ENCODE data around the gene ASXL3. TPM values are rescaled to one million over a fixed set of nuclear protein-coding genes. Genes with fewer than 3 reads are reported as not detected.

ASXL3 gene
- total RNA-seq, 6 experiments from 2014 or later = 0.12 to 4.0 (median 1.3) TPM

DNA sequence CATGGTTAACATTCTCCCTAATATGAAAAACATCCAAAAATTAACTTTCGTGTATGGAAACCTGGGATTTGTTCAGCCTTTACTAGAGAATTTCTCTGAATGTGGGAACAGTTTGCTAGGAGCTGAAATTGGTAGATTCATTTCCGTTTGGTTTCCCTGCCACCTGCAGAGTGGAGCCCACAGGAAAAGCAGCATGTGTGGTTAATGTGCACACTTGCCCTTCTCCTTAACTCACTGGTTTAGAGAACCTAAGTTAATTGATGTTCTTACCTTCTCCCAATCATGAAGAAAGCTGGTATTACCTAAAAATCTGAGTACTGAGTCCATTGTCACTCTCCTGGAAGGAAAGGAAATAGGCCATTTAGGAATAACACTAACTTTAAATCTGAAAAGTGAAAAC lies 37.6 kb upstream of the ASXL3 start:
- DNase-seq (no peak), ATAC-seq (no peak)
- no peaks in the 10 kb centered on the region for H3K4me1 ChIP-seq
- WGBS (ENCODE audit: insufficient coverage, low coverage, low lambda C conversion rate, missing lambda C conversion rate) = 53% methylated on average over 2 of the region's 2 CpGs
- intact Hi-C loops (cut with DNase I) = no loop called here
- no peaks in the 10 kb centered on the region for H3K36me3 ChIP-seq
- no peak overlapping the region for H3K4me3 ChIP-seq
- H3K27ac ChIP-seq = no peak overlapping the region
- H3K27me3 ChIP-seq = no peaks in the 10 kb centered on the region
- H3K9me3 ChIP-seq = no peaks in the 10 kb centered on the region
- TF ChIP-seq POLR2A (IDR thresholded peaks at IDR 0.05) = no peak
- TF ChIP-seq, protein P1, sequence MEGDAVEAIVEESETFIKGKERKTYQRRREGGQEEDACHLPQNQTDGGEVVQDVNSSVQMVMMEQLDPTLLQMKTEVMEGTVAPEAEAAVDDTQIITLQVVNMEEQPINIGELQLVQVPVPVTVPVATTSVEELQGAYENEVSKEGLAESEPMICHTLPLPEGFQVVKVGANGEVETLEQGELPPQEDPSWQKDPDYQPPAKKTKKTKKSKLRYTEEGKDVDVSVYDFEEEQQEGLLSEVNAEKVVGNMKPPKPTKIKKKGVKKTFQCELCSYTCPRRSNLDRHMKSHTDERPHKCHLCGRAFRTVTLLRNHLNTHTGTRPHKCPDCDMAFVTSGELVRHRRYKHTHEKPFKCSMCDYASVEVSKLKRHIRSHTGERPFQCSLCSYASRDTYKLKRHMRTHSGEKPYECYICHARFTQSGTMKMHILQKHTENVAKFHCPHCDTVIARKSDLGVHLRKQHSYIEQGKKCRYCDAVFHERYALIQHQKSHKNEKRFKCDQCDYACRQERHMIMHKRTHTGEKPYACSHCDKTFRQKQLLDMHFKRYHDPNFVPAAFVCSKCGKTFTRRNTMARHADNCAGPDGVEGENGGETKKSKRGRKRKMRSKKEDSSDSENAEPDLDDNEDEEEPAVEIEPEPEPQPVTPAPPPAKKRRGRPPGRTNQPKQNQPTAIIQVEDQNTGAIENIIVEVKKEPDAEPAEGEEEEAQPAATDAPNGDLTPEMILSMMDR (IDR thresholded peaks at IDR 0.05) = no peak

DNA sequence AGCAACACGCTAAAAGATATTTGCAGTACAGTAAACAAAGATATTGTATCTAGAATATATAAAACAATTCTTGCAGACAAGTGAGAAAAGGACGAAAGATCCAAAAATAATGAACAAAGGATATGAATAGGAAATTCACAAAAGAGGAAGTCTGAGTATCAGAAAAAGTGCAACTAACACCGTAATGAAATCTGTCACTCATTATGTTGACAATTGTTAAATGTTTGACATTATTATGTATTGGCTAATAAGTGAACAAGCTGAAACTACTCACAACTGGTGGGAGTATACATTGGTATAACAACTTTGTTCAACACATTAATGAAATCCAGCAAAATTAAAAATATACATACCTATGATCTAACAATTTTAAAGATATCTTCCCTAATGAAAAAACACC lies 36.7 kb upstream of the ASXL3 start:
- H3K27ac ChIP-seq = no peak overlapping the region
- H3K4me1 ChIP-seq = no peaks in the 10 kb centered on the region
- H3K9me3 ChIP-seq = no peaks in the 10 kb centered on the region
- no peak for ATAC-seq
- no peaks in the 10 kb centered on the region for H3K27me3 ChIP-seq
- H3K4me3 ChIP-seq = no peak overlapping the region
- intact Hi-C loops (cut with DNase I) = no loop called here
- no peaks in the 10 kb centered on the region for H3K36me3 ChIP-seq
- TF ChIP-seq, protein P1 (IDR thresholded peaks at IDR 0.05) = no peak
- TF ChIP-seq POLR2A (IDR thresholded peaks at IDR 0.05) = no peak
- no peak for DNase-seq
- WGBS (ENCODE audit: insufficient coverage, low coverage, low lambda C conversion rate, missing lambda C conversion rate) = 41% methylated on average over 3 of the region's 3 CpGs

DNA sequence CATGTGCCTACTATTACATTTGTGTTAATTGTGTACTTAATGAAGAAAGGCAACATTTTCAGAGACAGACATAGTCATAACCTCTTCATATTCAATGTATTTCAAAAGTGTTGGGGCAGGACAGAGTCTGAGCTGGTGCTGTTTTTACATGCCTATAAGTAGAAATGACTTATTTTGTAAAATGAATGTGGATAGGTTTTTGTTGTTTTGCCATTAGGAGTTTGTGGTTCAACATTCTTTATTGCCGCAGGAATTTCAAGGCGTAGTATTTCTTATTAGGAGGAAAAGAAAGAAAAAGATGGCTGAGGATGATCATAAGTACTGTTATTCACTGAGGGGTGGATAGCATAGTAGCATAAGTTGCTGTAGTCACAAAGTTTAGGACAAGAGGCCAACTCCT lies 21.2 kb upstream of the ASXL3 start:
- no peaks in the 10 kb centered on the region for H3K36me3 ChIP-seq
- H3K27ac ChIP-seq = no peak overlapping the region
- no peaks in the 10 kb centered on the region for H3K4me1 ChIP-seq
- DNase-seq (no peak), ATAC-seq (no peak)
- no peak overlapping the region for H3K4me3 ChIP-seq
- no peaks in the 10 kb centered on the region for H3K27me3 ChIP-seq
- WGBS (ENCODE audit: insufficient coverage, low coverage, low lambda C conversion rate, missing lambda C conversion rate) = 89% methylated on average over 2 of the region's 2 CpGs
- TF ChIP-seq POLR2A (IDR thresholded peaks at IDR 0.05) = no peak
- TF ChIP-seq, protein P1 (IDR thresholded peaks at IDR 0.05) = no peak
- intact Hi-C loops (cut with DNase I) = no loop called here
- H3K9me3 ChIP-seq = no peaks in the 10 kb centered on the region

DNA sequence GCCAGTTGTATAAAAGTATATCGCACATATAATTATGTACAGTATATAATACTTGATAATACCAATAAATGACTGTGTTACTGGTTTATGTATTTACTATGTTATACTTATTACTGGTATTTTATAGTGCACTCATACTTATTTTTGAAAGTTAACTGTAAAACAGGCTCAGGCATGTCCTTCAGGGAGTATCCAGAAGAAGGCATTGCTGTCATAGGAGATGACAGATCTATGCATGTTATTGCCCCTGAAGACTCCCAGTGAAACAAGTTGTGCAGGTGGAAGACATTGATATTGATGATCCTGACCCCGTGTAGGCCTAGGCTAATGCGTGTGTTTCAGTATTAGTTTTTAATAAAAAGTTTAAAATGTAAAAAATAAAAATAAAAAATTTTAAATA lies 20.3 kb upstream of the ASXL3 start:
- DNase-seq (no peak), ATAC-seq (no peak)
- Histone ChIP-seq H3K4me3 (no peak overlapping the region), H3K36me3 (no peaks in the 10 kb centered on the region), H3K27me3 (no peaks in the 10 kb centered on the region), H3K27ac (no peak overlapping the region), H3K9me3 (no peaks in the 10 kb centered on the region), H3K4me1 (peaks cover 0 to 4% (median 0%) of the 10 kb centered on the region in 4 donors)
- intact Hi-C loops (cut with DNase I) = no loop called here
- TF ChIP-seq POLR2A (IDR thresholded peaks at IDR 0.05) = no peak
- TF ChIP-seq, protein P1 (IDR thresholded peaks at IDR 0.05) = no peak
- 92% methylated on average over 3 of the region's 3 CpGs for WGBS (ENCODE audit: insufficient coverage, low coverage, low lambda C conversion rate, missing lambda C conversion rate)

DNA sequence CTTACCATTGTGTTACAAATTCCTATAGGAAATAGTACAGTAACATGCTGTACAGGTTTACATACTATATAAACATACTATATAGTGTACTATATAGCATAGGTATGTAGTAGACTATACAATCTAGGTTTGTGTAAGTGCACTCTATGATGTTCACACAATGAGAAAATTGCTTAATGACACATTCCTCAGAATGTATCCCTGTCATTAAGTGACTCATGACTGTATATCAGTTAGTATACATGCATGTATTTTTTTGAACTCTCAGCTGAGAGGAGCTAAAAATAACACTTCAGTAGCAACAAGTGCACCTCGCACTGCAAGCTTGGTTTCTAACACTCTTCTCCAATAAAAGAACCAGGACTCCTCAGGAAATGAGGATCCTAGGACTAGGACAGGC lies 19.5 kb upstream of the ASXL3 start:
- Histone ChIP-seq H3K27ac (no peak overlapping the region), H3K4me3 (no peak overlapping the region), H3K9me3 (no peaks in the 10 kb centered on the region), H3K4me1 (peaks cover 0 to 7% (median 0%) of the 10 kb centered on the region in 4 donors), H3K36me3 (no peaks in the 10 kb centered on the region), H3K27me3 (no peaks in the 10 kb centered on the region)
- no peak for TF ChIP-seq POLR2A (IDR thresholded peaks at IDR 0.05)
- TF ChIP-seq, protein P1 (IDR thresholded peaks at IDR 0.05) = no peak
- intact Hi-C loops (cut with DNase I) = no loop called here
- WGBS (ENCODE audit: insufficient coverage, low coverage, low lambda C conversion rate, missing lambda C conversion rate) = 73% methylated on average over 1 of the region's 1 CpG
- ATAC-seq = no peak
- DNase-seq = no peak
